ENCODE measurements around the gene SLC25A25.

The SLC25A25 gene

DNA sequence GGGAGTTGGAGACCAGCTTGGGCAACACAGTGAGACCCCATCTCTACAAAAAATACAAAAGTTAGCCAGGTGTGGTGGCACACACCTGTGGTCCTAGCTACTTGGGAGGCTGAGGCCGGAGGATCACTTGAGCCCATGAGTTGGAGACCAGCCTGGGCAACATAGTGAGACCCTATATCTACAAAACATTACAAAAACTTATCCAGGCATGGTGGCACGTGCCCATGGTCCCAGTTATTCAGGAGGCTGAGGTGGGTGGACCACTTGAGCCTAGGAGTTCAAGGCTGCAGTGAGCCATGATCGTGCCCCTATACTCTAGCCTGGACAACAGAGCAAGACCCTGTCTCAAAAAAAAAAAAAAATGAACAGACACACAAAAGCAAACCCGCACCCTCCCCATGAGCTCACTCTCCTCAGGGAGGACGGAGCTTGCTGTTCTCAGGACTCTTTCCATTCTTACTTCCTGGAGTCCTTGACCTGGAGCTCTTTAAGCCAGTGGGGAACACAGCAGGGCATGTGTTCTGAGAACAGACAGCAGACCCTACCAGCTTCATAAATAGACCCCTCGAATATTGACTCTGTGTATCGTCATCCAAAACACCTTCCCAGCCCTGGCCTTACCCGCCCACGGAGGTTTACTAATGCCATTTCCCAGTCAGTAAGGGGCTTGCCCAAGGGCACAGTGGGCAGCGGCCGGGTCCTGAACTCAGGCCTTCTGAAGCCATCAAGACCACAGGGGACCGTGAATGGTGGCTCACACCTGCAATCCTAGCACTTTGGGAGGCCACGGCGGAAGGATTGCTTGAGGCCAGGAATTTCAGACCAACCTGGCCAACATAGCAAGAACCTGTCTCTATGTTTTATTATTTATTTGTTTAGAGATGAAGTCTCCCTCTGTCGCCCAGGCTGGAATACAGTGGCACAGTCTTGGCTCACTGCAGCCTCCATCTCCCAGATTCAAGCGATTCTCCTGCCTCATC, 48.4 kb downstream of the SLC25A25 start:
- Histone ChIP-seq H3K23ac (ENCODE audit: low read length) (no peak overlapping the region), H2BK120ac (ENCODE audit: low read depth, low read length) (no peak overlapping the region), H3K4ac (ENCODE audit: low read depth, low read length) (no peak overlapping the region), H3K79me1 (ENCODE audit: low read length) (no peaks in the 10 kb centered on the region), H2BK15ac (replicated peaks; ENCODE audit: low read depth) (no peak overlapping the region), H3K4me3 (ENCODE audit: low read length) (no peak overlapping the region), H3K27me3 (ENCODE audit: insufficient read depth, low read length, poor library complexity) (no peaks in the 10 kb centered on the region), H2AK5ac (ENCODE audit: low read length) (no peak overlapping the region), H4K8ac (ENCODE audit: low read depth, low read length) (no peak overlapping the region), H3K56ac (ENCODE audit: low read length) (no peak overlapping the region), H3K79me2 (ENCODE audit: control insufficient read depth, insufficient read depth, low read length) (no peaks in the 10 kb centered on the region), H3K4me1 (ENCODE audit: control insufficient read depth, low read depth, low read length) (peaks cover 3% of the 10 kb centered on the region), H2BK5ac (ENCODE audit: low read length) (no peak overlapping the region), H3K27ac (ENCODE audit: low read depth, low read length) (no peak overlapping the region), H3K18ac (ENCODE audit: low read length) (no peak overlapping the region), H4K5ac (ENCODE audit: low read length) (no peak overlapping the region), H3K4me2 (ENCODE audit: low read length) (no peak overlapping the region), H3K36me3 (ENCODE audit: control insufficient read depth, insufficient read depth, low read length) (no peaks in the 10 kb centered on the region), H3K9ac (ENCODE audit: low read length) (no peak overlapping the region)
- no CpG with 5 or more reads among the region's 16 CpGs for WGBS (ENCODE audit: extremely low coverage, insufficient coverage, low lambda C conversion rate)
- no peak for DNase-seq

GRCh38 chr9:128117613-128118471, 49.8 kb downstream of the SLC25A25 start:
- no peak overlapping the region for H3K4ac ChIP-seq (ENCODE audit: low read depth, low read length)
- H3K56ac ChIP-seq (ENCODE audit: low read length), result peak overlapping the region; percentile 58
- H3K9ac ChIP-seq (ENCODE audit: low read length), result peak overlapping the region; percentile 56
- H3K27ac ChIP-seq (ENCODE audit: low read depth, low read length), result no peak overlapping the region
- peak; percentile 95 for DNase-seq
- H4K8ac ChIP-seq (ENCODE audit: low read depth, low read length), result no peak overlapping the region
- H3K79me1 ChIP-seq (ENCODE audit: low read length), result no peaks in the 10 kb centered on the region
- H3K18ac ChIP-seq (ENCODE audit: low read length), result no peak overlapping the region
- H3K27me3 ChIP-seq (ENCODE audit: insufficient read depth, low read length, poor library complexity), result no peaks in the 10 kb centered on the region
- H2BK5ac ChIP-seq (ENCODE audit: low read length), result no peak overlapping the region
- no peak overlapping the region for H2AK5ac ChIP-seq (ENCODE audit: low read length)
- no peaks in the 10 kb centered on the region for H3K79me2 ChIP-seq (ENCODE audit: control insufficient read depth, insufficient read depth, low read length)
- no peak overlapping the region for H2BK120ac ChIP-seq (ENCODE audit: low read depth, low read length)
- no peak overlapping the region for H3K4me3 ChIP-seq (ENCODE audit: low read length)
- no peak overlapping the region for H3K4me2 ChIP-seq (ENCODE audit: low read length)
- H2BK15ac ChIP-seq (replicated peaks; ENCODE audit: low read depth), result no peak overlapping the region
- no peaks in the 10 kb centered on the region for H3K36me3 ChIP-seq (ENCODE audit: control insufficient read depth, insufficient read depth, low read length)
- no CpG with 5 or more reads among the region's 27 CpGs for WGBS (ENCODE audit: extremely low coverage, insufficient coverage, low lambda C conversion rate)
- H4K5ac ChIP-seq (ENCODE audit: low read length), result no peak overlapping the region
- peaks cover 3% of the 10 kb centered on the region for H3K4me1 ChIP-seq (ENCODE audit: control insufficient read depth, low read depth, low read length)
- H3K23ac ChIP-seq (ENCODE audit: low read length), result no peak overlapping the region

DNA sequence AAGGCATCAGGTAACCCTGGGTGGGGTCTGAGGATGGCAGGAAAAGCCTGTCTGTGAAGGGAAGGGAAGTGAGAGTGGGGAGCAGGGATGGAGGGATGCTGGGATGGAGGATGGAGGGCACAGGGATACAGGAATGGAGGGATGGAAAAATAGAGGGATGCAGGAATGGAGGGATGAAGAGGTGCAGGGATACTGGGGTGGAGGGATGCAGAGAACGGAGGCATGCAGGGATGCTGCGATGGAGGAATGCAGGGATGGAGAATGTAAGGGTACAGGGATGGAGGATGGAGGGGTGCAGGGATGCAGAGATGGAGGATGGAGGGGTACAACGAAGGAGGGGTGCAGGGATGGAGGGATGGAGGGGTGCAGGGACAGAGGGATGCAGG, 50.4 kb downstream of the SLC25A25 start:
- no peak overlapping the region for H3K18ac ChIP-seq (ENCODE audit: low read length)
- no peaks in the 10 kb centered on the region for H3K79me2 ChIP-seq (ENCODE audit: control insufficient read depth, insufficient read depth, low read length)
- no peak overlapping the region for H2BK5ac ChIP-seq (ENCODE audit: low read length)
- H4K5ac ChIP-seq (ENCODE audit: low read length), result no peak overlapping the region
- H2BK120ac ChIP-seq (ENCODE audit: low read depth, low read length), result no peak overlapping the region
- no peaks in the 10 kb centered on the region for H3K79me1 ChIP-seq (ENCODE audit: low read length)
- H2AK5ac ChIP-seq (ENCODE audit: low read length), result no peak overlapping the region
- no peak overlapping the region for H3K23ac ChIP-seq (ENCODE audit: low read length)
- H3K27me3 ChIP-seq (ENCODE audit: insufficient read depth, low read length, poor library complexity), result no peaks in the 10 kb centered on the region
- H3K4ac ChIP-seq (ENCODE audit: low read depth, low read length), result no peak overlapping the region
- H4K8ac ChIP-seq (ENCODE audit: low read depth, low read length), result no peak overlapping the region
- WGBS (ENCODE audit: extremely low coverage, insufficient coverage, low lambda C conversion rate), result no CpG with 5 or more reads among the region's 3 CpGs
- H3K4me3 ChIP-seq (ENCODE audit: low read length), result no peak overlapping the region
- H3K4me2 ChIP-seq (ENCODE audit: low read length), result no peak overlapping the region
- H3K56ac ChIP-seq (ENCODE audit: low read length), result peak overlapping the region; percentile 58
- H3K4me1 ChIP-seq (ENCODE audit: control insufficient read depth, low read depth, low read length), result peaks cover 3% of the 10 kb centered on the region
- DNase-seq, result no peak
- H3K9ac ChIP-seq (ENCODE audit: low read length), result peak overlapping the region; percentile 56
- no peak overlapping the region for H3K27ac ChIP-seq (ENCODE audit: low read depth, low read length)
- no peaks in the 10 kb centered on the region for H3K36me3 ChIP-seq (ENCODE audit: control insufficient read depth, insufficient read depth, low read length)
- no peak overlapping the region for H2BK15ac ChIP-seq (replicated peaks; ENCODE audit: low read depth)

DNA sequence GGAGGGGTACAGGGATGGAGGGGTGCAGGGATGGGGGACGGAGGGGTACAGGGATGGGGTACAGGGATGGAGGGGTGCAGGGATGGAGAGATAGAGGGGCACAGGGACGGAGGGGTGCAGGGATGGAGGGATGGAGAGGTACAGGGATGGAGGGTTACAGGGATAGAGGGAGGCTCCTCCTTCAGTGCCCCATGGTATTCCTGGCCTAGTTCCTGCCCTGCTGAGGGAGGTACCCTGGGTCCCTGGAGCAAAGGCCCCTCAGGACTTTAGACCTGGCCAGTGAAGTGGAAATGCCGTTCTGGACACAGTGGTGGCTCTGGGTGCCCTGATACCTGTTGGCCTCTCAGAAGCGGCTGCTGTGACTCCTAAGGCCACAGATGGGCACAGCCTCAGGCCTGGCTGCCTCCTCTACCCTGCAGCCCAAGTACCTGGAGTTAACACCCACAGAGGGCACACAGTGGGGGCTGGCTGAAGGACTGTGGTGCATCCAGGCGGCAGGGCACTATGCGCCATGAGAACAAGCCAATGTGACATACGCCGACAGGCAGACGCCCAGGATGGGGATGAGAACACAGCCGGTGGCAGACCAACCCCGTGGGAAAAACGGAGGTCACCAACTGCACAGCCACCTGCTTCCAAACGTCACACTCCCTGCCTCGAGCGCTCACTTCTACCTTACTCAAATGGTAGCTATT, 51.1 kb downstream of the SLC25A25 start:
- no CpG with 5 or more reads among the region's 15 CpGs for WGBS (ENCODE audit: extremely low coverage, insufficient coverage, low lambda C conversion rate)
- Histone ChIP-seq H4K5ac (ENCODE audit: low read length) (no peak overlapping the region), H3K27me3 (ENCODE audit: insufficient read depth, low read length, poor library complexity) (no peaks in the 10 kb centered on the region), H3K79me2 (ENCODE audit: control insufficient read depth, insufficient read depth, low read length) (no peaks in the 10 kb centered on the region), H2BK5ac (ENCODE audit: low read length) (no peak overlapping the region), H3K4me2 (ENCODE audit: low read length) (no peak overlapping the region), H2AK5ac (ENCODE audit: low read length) (no peak overlapping the region), H3K18ac (ENCODE audit: low read length) (no peak overlapping the region), H4K8ac (ENCODE audit: low read depth, low read length) (no peak overlapping the region), H3K36me3 (ENCODE audit: control insufficient read depth, insufficient read depth, low read length) (no peaks in the 10 kb centered on the region), H3K79me1 (ENCODE audit: low read length) (no peaks in the 10 kb centered on the region), H3K4me1 (ENCODE audit: control insufficient read depth, low read depth, low read length) (peaks cover 3% of the 10 kb centered on the region), H2BK120ac (ENCODE audit: low read depth, low read length) (no peak overlapping the region), H3K56ac (ENCODE audit: low read length) (no peak overlapping the region), H3K9ac (ENCODE audit: low read length) (no peak overlapping the region), H3K4ac (ENCODE audit: low read depth, low read length) (no peak overlapping the region), H3K23ac (ENCODE audit: low read length) (no peak overlapping the region), H3K4me3 (ENCODE audit: low read length) (no peak overlapping the region), H2BK15ac (replicated peaks; ENCODE audit: low read depth) (no peak overlapping the region), H3K27ac (ENCODE audit: low read depth, low read length) (no peak overlapping the region)
- no peak for DNase-seq

- Histone ChIP-seq H2BK120ac (ENCODE audit: low read depth, low read length) (no peak overlapping the region), H4K5ac (ENCODE audit: low read length) (no peak overlapping the region), H3K4me2 (ENCODE audit: low read length) (no peak overlapping the region), H3K27me3 (ENCODE audit: insufficient read depth, low read length, poor library complexity) (no peaks in the 10 kb centered on the region), H2BK5ac (ENCODE audit: low read length) (no peak overlapping the region), H3K27ac (ENCODE audit: low read depth, low read length) (no peak overlapping the region), H3K4me3 (ENCODE audit: low read length) (no peak overlapping the region), H3K79me2 (ENCODE audit: control insufficient read depth, insufficient read depth, low read length) (no peaks in the 10 kb centered on the region), H3K9ac (ENCODE audit: low read length) (no peak overlapping the region), H3K23ac (ENCODE audit: low read length) (no peak overlapping the region), H2AK5ac (ENCODE audit: low read length) (no peak overlapping the region), H3K36me3 (ENCODE audit: control insufficient read depth, insufficient read depth, low read length) (no peaks in the 10 kb centered on the region), H3K4me1 (ENCODE audit: control insufficient read depth, low read depth, low read length) (peaks cover 3% of the 10 kb centered on the region), H2BK15ac (replicated peaks; ENCODE audit: low read depth) (no peak overlapping the region), H3K4ac (ENCODE audit: low read depth, low read length) (no peak overlapping the region), H3K56ac (ENCODE audit: low read length) (no peak overlapping the region), H4K8ac (ENCODE audit: low read depth, low read length) (no peak overlapping the region), H3K79me1 (ENCODE audit: low read length) (peaks cover under 1% of the 10 kb centered on the region), H3K18ac (ENCODE audit: low read length) (no peak overlapping the region)
- no peak for DNase-seq
- WGBS (ENCODE audit: extremely low coverage, insufficient coverage, low lambda C conversion rate), result no CpG with 5 or more reads among the region's 20 CpGs
These were observed 52.2 kb downstream of the SLC25A25 start for GRCh38 chr9:128120061-128120740.
